SH-SY5Y (cell line): ENCODE data around the gene ZNF710.

Experiments
- GATA2 ChIP-seq: IDR thresholded peaks from 2 replicates; pipeline ENCODE4 v1.6.1; 2011; ENCODE audit warnings: mild to moderate bottlenecking, low read depth, low read length
- GATA3 ChIP-seq: IDR thresholded peaks from 2 replicates; pipeline ENCODE4 v1.6.1; 2011; ENCODE audit warnings: low read depth, mild to moderate bottlenecking, low read length, moderate library complexity

The ZNF710 gene

DNA sequence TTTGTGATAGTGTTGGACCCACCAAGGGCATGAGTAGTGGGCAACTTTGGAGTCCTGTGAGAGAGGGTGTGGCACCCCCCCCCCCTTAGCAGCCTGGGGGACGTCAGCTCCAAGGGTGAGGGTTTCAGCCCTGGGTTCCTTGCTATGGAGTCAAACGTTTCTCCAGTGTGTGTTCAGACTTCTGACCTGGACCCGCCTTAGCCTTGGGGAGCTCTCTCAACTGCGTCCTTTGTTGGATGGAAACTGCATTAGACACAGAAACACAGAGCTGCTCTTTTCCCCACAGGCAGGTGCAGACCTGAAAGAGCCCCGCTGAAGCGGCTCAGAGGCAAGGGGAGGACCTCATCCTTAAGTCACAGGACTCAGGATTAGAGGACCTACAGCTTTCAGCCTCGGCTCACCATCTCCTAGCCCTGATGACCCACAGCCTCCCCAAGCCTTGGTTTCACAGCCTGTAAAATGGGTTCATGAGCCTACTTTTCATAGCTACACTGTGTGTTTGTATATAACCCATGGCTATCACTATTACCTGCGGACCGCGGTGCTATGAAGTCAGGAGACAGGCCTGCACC, 19.9 kb downstream of the ZNF710 start:
- TF ChIP-seq GATA3 (no peak), GATA2 (no peak)

DNA sequence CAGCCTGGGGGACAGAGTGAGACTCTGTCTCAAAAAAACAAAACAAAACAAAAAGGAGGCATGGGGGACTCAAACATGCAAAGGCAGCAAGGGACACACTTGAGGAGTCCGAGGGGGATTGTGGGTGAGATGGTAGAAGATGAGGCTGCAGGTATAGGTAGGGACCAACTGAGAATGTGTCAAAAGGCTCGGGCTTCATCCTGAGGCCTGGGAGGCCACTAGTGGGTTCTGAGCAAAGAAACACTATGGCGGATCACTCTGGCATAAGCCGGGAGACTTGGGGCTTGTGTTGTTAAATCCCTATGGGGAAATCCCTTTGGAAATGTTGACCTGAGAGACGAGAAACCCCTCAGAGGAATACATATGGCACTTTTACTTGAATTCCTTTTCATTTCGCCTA, 21.2 kb downstream of the ZNF710 start:
- TF ChIP-seq GATA3 (no peak), GATA2 (no peak)

DNA sequence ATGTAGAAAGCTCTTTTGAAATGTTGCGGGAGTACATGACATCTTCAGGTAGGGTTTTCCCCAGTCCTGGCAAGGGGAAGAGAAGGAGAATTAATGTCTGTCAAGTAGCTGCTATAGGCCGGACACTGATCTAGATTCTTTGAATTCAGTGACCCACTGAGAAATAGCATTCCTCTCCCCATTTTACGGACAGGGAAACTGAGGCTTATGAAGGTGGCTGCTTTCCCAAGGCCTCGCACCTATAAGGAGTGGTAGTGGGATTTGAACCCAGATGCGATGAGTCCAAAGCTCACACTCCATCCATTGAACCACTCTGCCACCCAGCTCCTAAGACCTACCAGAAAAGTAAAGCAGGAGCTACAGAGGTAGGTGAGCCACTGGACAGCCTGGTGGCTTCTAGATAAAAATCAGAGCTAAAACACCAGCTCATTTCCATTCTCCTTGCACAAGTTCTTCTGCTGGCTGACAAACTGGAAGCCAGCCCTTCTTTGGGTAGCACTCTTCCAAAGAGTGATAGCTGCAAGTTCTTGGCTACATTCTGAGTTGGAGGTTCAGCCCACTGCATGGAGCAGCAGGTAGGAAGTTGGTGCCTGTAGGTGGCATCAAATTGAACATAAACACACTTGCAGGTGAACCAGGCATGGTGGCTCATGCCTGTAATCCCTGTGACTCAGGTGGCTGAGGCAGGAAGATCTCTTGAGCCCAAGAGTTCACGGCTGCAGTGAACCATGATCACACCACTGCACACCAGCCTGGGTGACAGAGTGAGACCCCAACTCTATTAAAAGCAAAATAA, 22.0 kb downstream of the ZNF710 start:
- TF ChIP-seq GATA2 (no peak), GATA3 (no peak)

DNA sequence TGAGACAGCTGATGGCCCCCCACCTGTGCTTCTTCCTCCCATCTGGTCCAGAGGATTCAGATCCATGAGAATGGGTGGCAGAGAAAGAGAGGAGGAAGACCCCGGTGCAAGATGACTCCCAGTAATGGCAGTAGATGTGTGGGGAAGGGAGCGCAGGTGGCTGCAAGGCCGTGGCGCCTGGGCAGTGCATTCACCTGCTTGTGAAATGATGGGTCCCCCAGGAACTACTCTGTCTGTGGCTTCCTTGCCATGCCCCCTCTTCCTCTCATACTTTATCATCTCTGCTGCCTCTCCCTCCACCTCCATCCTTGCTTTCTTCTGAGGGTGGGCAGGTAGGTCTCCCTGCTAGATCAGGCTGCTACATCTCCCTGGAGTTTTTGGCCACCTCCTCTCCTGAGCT, 23.3 kb downstream of the ZNF710 start:
- TF ChIP-seq GATA2: no peak
- TF ChIP-seq GATA3: no peak

DNA sequence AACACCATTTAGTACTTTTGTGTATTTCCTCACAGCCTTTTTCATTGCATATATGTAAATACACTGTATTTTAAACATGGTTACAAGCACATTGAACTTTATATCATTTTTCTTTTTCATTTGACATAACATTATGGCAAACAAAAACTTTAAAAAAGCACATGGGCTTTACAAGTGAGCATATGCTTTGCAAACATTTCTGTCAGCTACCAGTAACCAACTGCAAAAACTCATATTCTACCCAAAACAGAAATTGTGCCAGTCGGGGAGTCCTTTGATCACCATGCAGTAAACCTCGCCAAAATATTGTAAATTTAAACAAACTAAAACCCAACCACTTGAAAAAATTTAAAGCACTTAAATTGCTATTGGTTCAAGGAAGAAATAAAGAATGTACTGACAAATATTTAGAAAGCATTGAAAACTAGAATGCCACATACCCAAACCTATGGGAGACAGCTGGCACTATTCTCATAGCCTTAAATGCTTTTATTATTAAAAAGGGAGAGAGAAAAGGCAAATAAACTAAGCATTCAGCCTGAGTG, 24.4 kb downstream of the ZNF710 start:
- no peak for TF ChIP-seq GATA3
- no peak for TF ChIP-seq GATA2

DNA sequence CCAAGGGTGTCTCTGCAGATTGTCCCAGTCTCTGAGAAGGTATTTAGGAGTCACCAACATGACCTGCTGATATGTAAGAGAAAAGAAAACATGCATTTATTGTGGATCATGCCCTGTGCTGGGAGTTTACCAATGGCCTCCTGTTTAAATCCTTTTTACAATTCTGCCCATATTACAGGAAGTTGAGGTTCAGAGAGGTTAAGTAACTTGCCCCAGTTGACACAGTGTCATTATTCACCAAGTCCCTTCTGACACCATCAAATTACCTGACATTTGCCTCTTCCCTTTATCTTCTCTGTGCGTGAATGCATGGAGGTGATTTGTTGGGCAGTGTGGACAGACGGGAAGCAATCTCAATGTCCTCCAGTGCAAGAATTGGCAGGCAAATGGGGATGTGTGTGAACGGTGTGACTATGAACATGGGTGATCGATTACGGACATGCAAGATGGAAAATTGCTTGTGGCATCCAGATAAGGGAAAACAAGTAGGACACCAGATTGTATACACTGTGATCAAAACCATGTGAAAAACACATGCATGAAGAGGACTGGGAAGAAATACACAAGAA, 27.3 kb downstream of the ZNF710 start:
- TF ChIP-seq GATA3 (no peak), GATA2 (no peak)

DNA sequence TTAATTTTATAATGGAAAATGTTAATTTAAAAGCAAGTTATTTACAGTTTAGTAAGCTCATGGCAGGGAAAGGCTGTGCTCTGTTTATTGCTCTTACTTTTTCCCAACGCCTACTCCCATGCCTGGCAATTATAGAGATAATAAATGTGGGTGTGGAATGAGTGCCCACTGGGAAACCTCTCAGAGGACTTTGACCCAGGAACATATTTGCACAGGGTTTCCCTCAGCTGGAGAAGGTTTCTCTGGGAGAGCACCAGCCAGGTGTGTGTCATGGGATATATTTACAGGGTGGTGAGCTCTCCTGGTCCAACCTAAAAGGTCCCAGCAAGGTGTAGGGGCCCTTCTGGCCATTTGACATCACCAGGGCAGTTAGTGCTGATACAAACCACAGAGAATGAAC, 27.9 kb downstream of the ZNF710 start:
- TF ChIP-seq GATA3 (no peak), GATA2 (no peak)

DNA sequence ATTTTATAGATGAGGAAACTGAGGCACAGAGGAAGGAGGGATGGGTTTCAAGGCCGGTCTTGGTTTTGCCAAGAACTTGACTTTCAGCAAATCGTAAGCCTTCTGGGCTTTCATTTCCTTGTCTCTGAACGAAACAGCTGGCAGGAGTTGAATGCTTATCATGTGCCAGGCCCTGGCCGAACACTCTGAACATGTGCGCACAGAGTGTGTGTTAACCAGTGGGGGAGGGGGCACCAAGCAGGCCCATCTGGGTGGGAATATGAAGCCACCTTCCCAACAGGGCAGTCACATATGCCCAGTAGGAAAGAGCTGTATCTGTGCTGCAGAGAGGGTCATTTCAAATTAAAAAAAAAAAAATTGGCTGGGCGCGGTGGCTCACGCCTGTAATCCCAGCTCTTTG, 29.3 kb downstream of the ZNF710 start:
- TF ChIP-seq GATA2 (no peak), GATA3 (no peak)

DNA sequence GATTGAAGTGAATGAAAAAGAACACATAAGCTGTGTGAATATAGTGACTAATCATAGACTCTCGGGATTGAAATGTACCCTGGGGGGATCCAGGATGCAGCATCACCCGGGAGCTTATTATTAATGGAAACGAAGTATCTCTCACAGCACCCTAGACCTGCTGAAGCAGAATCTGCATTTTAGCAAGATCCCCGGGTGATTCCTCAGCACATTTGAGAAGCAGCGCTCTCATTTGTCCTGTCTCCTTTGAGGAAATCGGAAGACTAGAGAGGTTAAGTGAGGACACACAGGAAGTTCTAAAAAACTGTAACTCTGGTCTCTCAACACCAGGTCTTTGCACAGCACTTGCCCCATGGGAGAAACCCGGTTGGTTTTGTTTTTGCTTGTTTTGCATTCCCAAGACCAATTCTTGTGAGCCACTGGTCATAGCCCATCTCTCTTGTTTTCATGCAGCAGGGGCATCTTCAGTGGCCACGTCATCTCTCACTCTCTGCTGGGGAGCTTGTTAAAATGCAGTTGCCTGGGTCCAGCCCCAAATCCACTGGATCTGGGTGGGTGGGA, 30.2 kb downstream of the ZNF710 start:
- TF ChIP-seq GATA3: no peak
- no peak for TF ChIP-seq GATA2

DNA sequence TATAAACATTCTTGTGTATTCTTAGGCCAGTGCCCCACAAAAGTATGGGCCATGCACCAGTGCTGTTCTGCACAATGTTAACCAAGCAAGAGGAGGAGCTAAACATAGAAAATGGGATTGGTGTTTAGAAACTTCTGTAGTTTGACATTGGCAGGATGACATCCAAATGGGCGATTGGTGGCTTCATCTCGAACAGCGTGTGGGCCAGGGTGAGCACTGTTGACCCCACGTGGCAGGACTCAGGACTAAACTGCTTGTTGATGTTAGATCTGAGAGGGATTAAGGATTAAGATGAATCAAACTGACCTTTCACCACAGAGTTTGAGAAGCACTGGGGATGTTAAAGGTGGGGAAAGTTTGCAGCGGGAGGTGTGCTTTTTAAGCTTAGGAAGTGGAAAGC, 31.9 kb downstream of the ZNF710 start:
- TF ChIP-seq GATA3 (no peak), GATA2 (no peak)

DNA sequence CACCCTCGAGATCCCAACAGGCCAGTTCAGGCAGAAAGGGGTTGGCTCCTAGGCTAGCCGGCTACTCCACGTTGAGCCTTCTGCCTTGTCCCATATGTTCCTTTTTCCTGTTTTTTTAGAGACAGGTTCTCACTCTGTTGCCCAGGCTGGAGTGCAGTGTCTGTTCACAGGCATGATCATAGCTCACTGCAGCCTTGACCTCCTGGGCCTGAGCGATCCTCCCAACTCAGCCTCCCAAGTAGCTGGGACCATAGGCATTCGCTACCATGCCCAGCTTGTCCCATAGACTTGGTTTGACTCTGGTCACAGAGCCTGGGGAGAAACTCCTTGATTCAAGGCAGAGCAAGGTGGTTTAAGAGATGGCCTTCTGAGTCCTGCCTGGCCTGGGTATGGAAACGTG, 32.3 kb downstream of the ZNF710 start:
- no peak for TF ChIP-seq GATA2
- no peak for TF ChIP-seq GATA3

DNA sequence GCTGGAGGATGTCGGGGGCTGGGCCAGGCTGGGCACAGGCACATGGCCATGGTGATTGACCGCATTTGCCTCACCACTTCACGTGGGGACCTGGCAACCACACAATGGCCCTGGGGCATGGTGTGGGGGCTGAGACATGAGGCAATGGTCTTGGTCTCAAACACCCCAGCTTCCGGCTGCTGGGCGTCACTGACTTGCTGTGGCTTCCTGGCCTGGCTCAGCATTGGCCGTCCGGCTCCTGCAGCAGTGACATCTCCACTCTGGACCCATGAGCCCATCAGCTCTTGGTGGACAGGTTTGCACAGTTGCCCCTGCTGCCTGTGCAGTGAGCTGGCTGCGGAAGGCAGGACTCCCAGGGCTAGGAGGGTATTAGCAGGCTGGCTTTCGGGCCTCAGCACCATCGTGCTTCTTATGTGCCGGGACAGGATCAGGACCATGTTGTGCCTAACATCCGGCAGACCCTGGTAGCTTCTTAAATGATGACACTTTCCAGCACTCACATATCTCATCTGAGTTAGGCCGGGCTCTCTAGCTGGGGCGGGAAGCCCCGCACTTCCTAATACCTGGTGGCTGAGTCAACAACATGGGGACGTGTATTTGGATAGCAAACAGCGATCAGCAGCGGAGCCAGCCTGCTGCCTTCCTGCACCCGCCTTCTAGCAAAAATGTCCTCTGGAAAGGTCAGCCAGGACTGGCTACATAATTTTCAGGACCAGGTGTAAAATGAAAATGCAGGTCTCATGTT, 34.1 kb downstream of the ZNF710 start:
- TF ChIP-seq GATA2 (no peak), GATA3 (no peak)

DNA sequence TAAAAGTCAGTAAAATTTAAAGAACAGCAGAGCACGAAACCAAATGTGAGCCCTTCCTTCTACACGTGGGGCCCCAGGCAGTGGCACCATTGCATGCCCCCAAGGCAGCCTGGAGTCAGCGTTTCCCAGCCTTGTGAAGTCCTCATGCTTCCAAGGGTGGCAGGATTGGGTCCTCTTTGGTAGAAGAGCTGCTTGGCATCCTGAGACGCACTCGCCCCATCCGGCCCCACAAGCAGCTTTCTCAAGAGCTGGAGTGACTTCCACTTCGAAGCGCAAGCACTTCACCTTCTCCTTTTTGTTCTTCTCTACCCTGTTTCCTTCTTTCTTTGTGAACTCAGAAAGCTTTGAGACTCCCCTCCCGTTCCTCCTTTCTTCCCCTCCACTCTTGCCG, 34.7 kb downstream of the ZNF710 start:
- TF ChIP-seq GATA2 (no peak), GATA3 (no peak)

DNA sequence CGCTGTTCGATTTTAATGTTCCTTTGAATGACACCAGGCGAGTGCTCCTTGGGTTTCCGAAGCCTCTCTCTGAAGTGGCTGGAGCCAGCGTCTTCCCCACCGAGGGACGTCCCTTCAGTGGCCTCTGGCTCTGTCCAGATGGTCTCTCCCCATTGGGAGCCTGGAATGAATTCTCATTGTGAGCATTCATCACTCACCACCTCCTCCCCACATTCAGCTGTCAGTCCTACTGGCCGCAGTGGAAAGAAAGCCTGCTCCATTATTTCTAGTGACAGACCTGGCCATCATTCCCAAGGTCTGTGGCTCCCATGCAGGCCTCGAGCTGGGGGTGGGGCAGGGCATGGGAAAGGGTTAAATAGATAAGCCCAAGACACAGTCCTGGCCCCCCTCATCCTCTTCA, 35.2 kb downstream of the ZNF710 start:
- TF ChIP-seq GATA3: no peak
- no peak for TF ChIP-seq GATA2

DNA sequence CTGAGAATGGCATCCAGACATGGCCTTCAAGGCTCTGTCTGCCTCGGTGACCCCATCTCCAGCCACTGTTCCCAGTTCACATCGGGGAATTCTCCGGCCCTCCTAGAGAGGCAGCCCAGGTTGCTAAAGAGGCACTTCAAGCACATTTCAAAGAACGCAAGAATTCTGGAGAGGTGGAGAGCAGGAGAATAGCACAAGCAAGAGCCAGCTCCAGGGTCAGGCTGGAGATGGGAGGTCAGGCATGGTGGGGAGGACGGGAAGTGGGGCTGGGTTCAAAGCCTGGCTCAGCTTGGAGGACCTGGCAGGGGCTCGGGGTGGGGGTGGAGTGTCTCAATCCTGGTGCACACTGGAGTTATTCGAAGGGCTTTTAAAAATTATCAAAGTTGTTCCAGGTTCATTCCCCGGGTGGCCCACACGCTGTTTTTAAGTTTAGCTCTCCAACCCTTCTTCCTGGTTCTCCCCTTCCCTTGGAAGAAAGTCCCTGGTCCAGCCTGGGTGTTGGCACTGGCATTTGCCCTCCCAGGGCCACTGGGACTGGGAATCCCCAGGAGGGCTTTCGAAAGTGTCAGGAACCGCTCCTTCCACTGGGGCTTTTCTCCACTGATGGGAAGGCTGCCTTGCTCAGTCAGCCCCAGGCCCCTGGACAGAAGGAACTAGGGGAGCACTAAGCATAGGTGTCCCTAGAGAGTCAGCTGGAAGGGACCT, 35.8 kb downstream of the ZNF710 start:
- TF ChIP-seq GATA3 (no peak), GATA2 (no peak)

DNA sequence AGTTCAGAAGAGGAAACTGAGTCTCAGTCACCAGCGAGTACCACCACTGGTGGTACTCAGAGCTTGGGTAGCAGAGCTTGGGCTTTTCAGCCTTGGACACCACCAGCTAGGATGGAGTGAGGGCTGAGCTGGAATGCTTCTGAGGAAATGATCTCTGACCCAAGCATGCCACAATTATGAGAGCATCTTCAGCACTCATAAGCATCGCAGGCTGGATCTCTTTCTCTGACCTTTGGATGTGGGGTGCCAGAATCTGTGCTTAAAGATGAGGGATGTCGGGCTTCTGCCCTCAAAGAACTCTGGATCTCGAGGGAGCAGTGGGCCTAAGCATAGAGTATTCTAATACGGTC, 36.4 kb downstream of the ZNF710 start:
- TF ChIP-seq GATA2 (no peak), GATA3 (no peak)
